H1 (cell line): Measurements from ENCODE around the gene RRBP1. TPM values are rescaled to one million over a fixed set of nuclear protein-coding genes. Genes with fewer than 3 reads are reported as not detected.

Experiments
- CTCF ChIA-PET: fragments of 300-600 bp; sonication (Branson Sonifier 250); formaldehyde crosslinking; loops from one replicate; lab custom pipeline; 2021; ENCODE audit not compliant: partially characterized antibody; lab: Charles Lee
- POLR2A ChIA-PET: fragments of 300-600 bp; sonication (Branson Sonifier 250); formaldehyde crosslinking; loops from one replicate; lab custom pipeline; 2021; ENCODE audit warnings: inconsistent platforms; ENCODE audit not compliant: partially characterized antibody; lab: Charles Lee
- DNase-seq, 2 experiments: peaks; one replicate each; pipeline versions ENCODE4 v3.0.0 to v3.0.0-alpha.2; 2010 to 2022; ENCODE audit warnings: low spot score in 2 of 2, low read depth in 1 of 2, mixed read lengths in 1 of 2
- FAIRE-seq: peaks from 2 replicates; lab custom pipeline; 2011; peaks lifted over from hg19 to GRCh38; lab: Jason Lieb, UNC
- H2AFZ ChIP-seq: 2 replicates; pipeline ENCODE4 v1.8.1; 2012; ENCODE audit warnings: low read length, inconsistent platforms
- H2AK5ac ChIP-seq: 2 replicates; pipeline ENCODE4 v1.6.1; 2013; ENCODE audit warnings: low read depth, low read length
- H2BK120ac ChIP-seq: replicated peaks from 2 replicates; pipeline ENCODE3; 2013; ENCODE audit warnings: low read depth, low read length, inconsistent platforms
- H2BK12ac ChIP-seq: 2 replicates; pipeline ENCODE4 v1.6.1; 2013; ENCODE audit warnings: low read depth, low read length
- H2BK15ac ChIP-seq: 2 replicates; pipeline ENCODE4 v1.6.1; 2013; ENCODE audit warnings: low read length
- H2BK20ac ChIP-seq: 2 replicates; pipeline ENCODE4 v1.6.1; 2013; ENCODE audit warnings: low read length
- H2BK5ac ChIP-seq: 2 replicates; pipeline ENCODE4 v1.6.1; 2013; ENCODE audit warnings: low read depth, low read length
- H3K14ac ChIP-seq: 2 replicates; pipeline ENCODE4 v1.6.1; 2013; ENCODE audit warnings: inconsistent platforms; ENCODE audit not compliant: insufficient read length
- H3K18ac ChIP-seq: 2 replicates; pipeline ENCODE4 v1.6.1; 2013; ENCODE audit warnings: low read length; ENCODE audit errors: extremely low read depth
- H3K23ac ChIP-seq: 2 replicates; pipeline ENCODE4 v1.6.1; 2013; ENCODE audit warnings: inconsistent platforms; ENCODE audit not compliant: insufficient read length
- H3K23me2 ChIP-seq: 2 replicates; pipeline ENCODE4 v1.6.1; 2013; ENCODE audit warnings: low read depth, low read length
- H3K27ac ChIP-seq: 2 replicates; pipeline ENCODE4 v1.6.1; 2011; ENCODE audit warnings: low read depth, low read length, inconsistent platforms
- H3K27me3 ChIP-seq, 4 experiments: replicated peaks in 1 of 4; 1 replicate in 1 of 4; 2 replicates in 3 of 4; pipeline versions ENCODE4 v1.6.1 to v1.8.1; 2011 to 2013; ENCODE audit warnings: low read length in 3 of 4, mild to moderate bottlenecking in 3 of 4, inconsistent platforms in 2 of 4, mixed read lengths in 2 of 4, moderate library complexity in 1 of 4; ENCODE audit not compliant: control insufficient read depth in 3 of 4, insufficient read depth in 3 of 4; ENCODE audit errors: extremely low read depth in 1 of 4
- H3K36me3 ChIP-seq, 4 experiments: 2 replicates each; pipeline versions ENCODE4 v1.6.1 to v1.8.1; 2011 to 2013; ENCODE audit warnings: mild to moderate bottlenecking in 4 of 4, low read length in 3 of 4, moderate library complexity in 2 of 4, control low read depth in 1 of 4, inconsistent platforms in 1 of 4; ENCODE audit not compliant: insufficient read depth in 4 of 4, control insufficient read depth in 2 of 4
- H3K4ac ChIP-seq: replicated peaks from 2 replicates; pipeline ENCODE3; 2013; ENCODE audit warnings: low read length, low read depth, mixed read lengths, inconsistent platforms; ENCODE audit not compliant: insufficient read length
- H3K4me1 ChIP-seq, 4 experiments: replicated peaks in 1 of 4; 1 replicate in 1 of 4; 2 replicates in 3 of 4; pipeline versions ENCODE4 v1.6.1 to v1.8.1; 2011 to 2013; ENCODE audit warnings: low read length in 3 of 4, inconsistent platforms in 2 of 4, mixed read lengths in 1 of 4; ENCODE audit not compliant: insufficient read depth in 4 of 4, control insufficient read depth in 3 of 4
- H3K4me2 ChIP-seq, 2 experiments: 2 replicates each; pipeline versions ENCODE4 v1.6.1 to v1.8.1; 2011 to 2013; ENCODE audit warnings: low read depth in 2 of 2, low read length in 2 of 2, control low read depth in 1 of 2, inconsistent platforms in 1 of 2, mild to moderate bottlenecking in 1 of 2; ENCODE audit not compliant: insufficient read depth in 1 of 2
- H3K4me3 ChIP-seq, 4 experiments: fragments of 200-600, 300-600 bp in 1 of 4; sonication (generic), shearing (Covaris generic), sonication (Bioruptor Twin) in 1 of 4; 2 replicates each; pipeline versions ENCODE4 v1.5.1 to v1.8.1; 2011 to 2016; ENCODE audit warnings: low read length in 4 of 4, low read depth in 3 of 4, control low read depth in 2 of 4, inconsistent platforms in 2 of 4, mild to moderate bottlenecking in 2 of 4, mixed read lengths in 1 of 4, moderate library complexity in 1 of 4; ENCODE audit not compliant: insufficient read depth in 2 of 4; ENCODE audit errors: extremely low read depth in 1 of 4
- H3K56ac ChIP-seq: replicated peaks from 2 replicates; pipeline ENCODE3; 2013; ENCODE audit warnings: low read depth, mild to moderate bottlenecking, mixed read lengths, low read length, inconsistent platforms; ENCODE audit not compliant: insufficient read length
- H3K79me1 ChIP-seq: 2 replicates; pipeline ENCODE4 v1.6.1; 2013; ENCODE audit warnings: low read depth, low read length, control low read depth
- H3K79me2 ChIP-seq, 2 experiments: 2 replicates each; pipeline versions ENCODE4 v1.6.1 to v1.8.1; 2012 to 2013; ENCODE audit warnings: low read length in 2 of 2, mild to moderate bottlenecking in 2 of 2, inconsistent platforms in 1 of 2; ENCODE audit not compliant: insufficient read depth in 2 of 2, control insufficient read depth in 1 of 2
- H3K9ac ChIP-seq, 4 experiments: replicated peaks in 1 of 4; 1 replicate in 1 of 4; 2 replicates in 3 of 4; pipeline versions ENCODE4 v1.6.1 to v1.8.1; 2011 to 2013; ENCODE audit warnings: low read depth in 3 of 4, low read length in 3 of 4, control low read depth in 2 of 4, mild to moderate bottlenecking in 2 of 4, moderate library complexity in 2 of 4, inconsistent platforms in 1 of 4; ENCODE audit errors: extremely low read depth in 1 of 4
- H3K9me3 ChIP-seq, 2 experiments: 2 replicates each; pipeline versions ENCODE4 v1.6.1 to v1.8.1; 2012 to 2013; ENCODE audit warnings: mild to moderate bottlenecking in 2 of 2, moderate library complexity in 2 of 2, control low read depth in 1 of 2, inconsistent platforms in 1 of 2, low read depth in 1 of 2, low read length in 1 of 2, mixed read lengths in 1 of 2; ENCODE audit not compliant: insufficient read depth in 2 of 2
- H4K20me1 ChIP-seq, 2 experiments: replicated peaks in 1 of 2; 2 replicates each; pipeline versions ENCODE3 to v1.8.1; 2011 to 2013; ENCODE audit warnings: inconsistent platforms in 2 of 2, low read length in 2 of 2, mild to moderate bottlenecking in 1 of 2; ENCODE audit not compliant: insufficient read depth in 2 of 2, control insufficient read depth in 1 of 2
- H4K5ac ChIP-seq: 2 replicates; pipeline ENCODE4 v1.6.1; 2013; ENCODE audit warnings: low read length, low read depth, mixed read lengths, inconsistent platforms; ENCODE audit not compliant: insufficient read length
- H4K8ac ChIP-seq: 2 replicates; pipeline ENCODE4 v1.8.0; 2013; ENCODE audit warnings: mild to moderate bottlenecking, moderate library complexity, low read length, inconsistent platforms; ENCODE audit not compliant: insufficient read depth; ENCODE audit errors: extremely low read depth
- H4K91ac ChIP-seq: replicated peaks from 2 replicates; pipeline ENCODE3; 2013; ENCODE audit warnings: low read length, mixed read lengths, inconsistent platforms; ENCODE audit not compliant: insufficient read length
- BRCA1 ChIP-seq: IDR thresholded peaks from 2 replicates; pipeline ENCODE4 v1.6.1; 2012; ENCODE audit warnings: low read depth, low read length, improper control_type of control experiment
- FOSL1 ChIP-seq: IDR thresholded peaks from 2 replicates; pipeline ENCODE4 v1.6.1; 2011; ENCODE audit warnings: mild to moderate bottlenecking, low read depth, low read length, moderate library complexity; ENCODE audit not compliant: insufficient read depth
- POU5F1 ChIP-seq: IDR thresholded peaks from 2 replicates; pipeline ENCODE4 v1.6.1; 2011; ENCODE audit warnings: low read depth, mild to moderate bottlenecking, low read length, moderate library complexity
- RXRA ChIP-seq: IDR thresholded peaks from 2 replicates; pipeline ENCODE4 v1.6.1; 2011; ENCODE audit warnings: low read depth, mild to moderate bottlenecking, low read length, moderate library complexity; ENCODE audit not compliant: insufficient read depth
- TAF1 ChIP-seq: IDR thresholded peaks from 2 replicates; pipeline ENCODE4 v1.6.1; 2011; ENCODE audit warnings: mild to moderate bottlenecking, low read depth, low read length
- WGBS, 2 experiments: shearing (Covaris generic) in 1 of 2; methylation state at CpG; one replicate each; pipeline versions ENCODE4 v1.1.6 to v1.1.7; 2013 to 2015; ENCODE audit warnings: low lambda C conversion rate in 2 of 2, mixed read lengths in 2 of 2, inconsistent platforms in 1 of 2, low coverage in 1 of 2, missing lambda C conversion rate in 1 of 2; ENCODE audit not compliant: insufficient replicate concordance in 2 of 2, insufficient coverage in 1 of 2, insufficient read length in 1 of 2; ENCODE audit errors: extremely low coverage in 1 of 2, missing lambda C conversion rate in 1 of 2; 5-methylcytosine and 5-hydroxymethylcytosine counted together
- polyA plus RNA-seq, 7 experiments: library from polyadenylated mRNA; depleted of rRNA in 3 of 7; stranded (reverse) in 5 of 7; unstranded in 2 of 7; fragments of >200 nt in 5 of 7; fragments of 200-250 nt in 2 of 7; gene quantifications; 1 replicate in 5 of 7; 2 replicates in 1 of 7; 4 replicates in 1 of 7; pipeline versions ENCODE4 v1.2.1 to v1.2.3, GENCODE V29; 2011 to 2013; ENCODE audit warnings: missing spikeins in 2 of 7, mixed read lengths in 2 of 7
- total RNA-seq: library from RNA; stranded (reverse); fragmentation: NEBNext Ultra II Directional; extraction: Animal tissue kit (Norgen Biotek cat#: 25700); gene quantifications from 2 replicates; pipeline ENCODE4 v1.2.1, GENCODE V29; 2021

RRBP1 gene
- total and polyA plus RNA-seq, 2 of the 8 experiments (the other 6 are each of a cell fraction or from before 2014, with no cell fraction given), result 15.9 to 157 TPM

- H2AFZ ChIP-seq, result no peak overlapping the region
- no peak overlapping the region; the same call in 1 of the 2 replicates for H4K8ac ChIP-seq
- no peak overlapping the region for H3K14ac ChIP-seq
- no peaks in the 10 kb centered on the region for H3K9me3 ChIP-seq
- ChIA-PET CTCF (interaction anchor here (1.2 to 8.3 kb wide), 5 partner anchors 9 to 121 kb away, joined by 3 to 95 read pairs (median 3); no protein-coding TSS in a partner anchor), POLR2A (interaction anchor here (1.6 kb wide), 1 partner anchor 8 kb away, joined by 6 read pairs; no protein-coding TSS in a partner anchor)
- no peak overlapping the region for H3K56ac ChIP-seq
- H3K27me3 ChIP-seq, result no peaks in the 10 kb centered on the region
- H3K36me3 ChIP-seq, result peaks cover 10 to 67% (median 31%) of the 10 kb centered on the region in 4 experiments
- H3K4me1 ChIP-seq, result no peaks in the 10 kb centered on the region
- H3K4me2 ChIP-seq, result no peak overlapping the region
- no peak overlapping the region for H2AK5ac ChIP-seq
- no peak overlapping the region for H3K4ac ChIP-seq
- DNase-seq, result no peak
- no peaks in the 10 kb centered on the region for H3K79me2 ChIP-seq
- no peak overlapping the region for H4K5ac ChIP-seq
- H3K4me3 ChIP-seq, result no peak overlapping the region
- H3K79me1 ChIP-seq, result peaks cover 2% of the 10 kb centered on the region; the same call in 1 of the 2 replicates
- H3K18ac ChIP-seq, result no peak overlapping the region
- no peaks in the 10 kb centered on the region for H3K23me2 ChIP-seq
- no peak overlapping the region for H2BK12ac ChIP-seq
- H2BK5ac ChIP-seq, result peak overlapping the region; percentile 28; the same call in 1 of the 2 replicates
- H2BK20ac ChIP-seq, result no peak overlapping the region
- WGBS, 2 experiments, result 97% methylated on average over 18 of the region's 18 CpGs; no CpG with 5 or more reads in 1 of the 2 experiments
- peaks cover 0 to 8% of the 10 kb centered on the region in 2 experiments for H4K20me1 ChIP-seq
- no peak overlapping the region for H3K27ac ChIP-seq
- no peak overlapping the region for H2BK120ac ChIP-seq
- TF ChIP-seq POU5F1, result no peak
- TF ChIP-seq BRCA1, result no peak
- no peak for TF ChIP-seq RXRA
- no peak for TF ChIP-seq FOSL1
- TF ChIP-seq TAF1, result no peak
- TF ChIP-seq, all 59 proteins: peak for 0
- H3K9ac ChIP-seq, result no peak overlapping the region
- FAIRE-seq, result no peak
- no peak overlapping the region for H3K23ac ChIP-seq
- no peak overlapping the region for H2BK15ac ChIP-seq
- no peak overlapping the region for H4K91ac ChIP-seq
Measured at GRCh38 chr20:17626217-17627007, 55.6 kb downstream of the RRBP1 start.
